Measurements from ENCODE around the gene CUEDC1. TPM values are rescaled to one million over a fixed set of nuclear protein-coding genes. Genes with fewer than 3 reads are reported as not detected.
A peak's percentile ranks its signal among the peaks of the same experiment; 100 is the strongest.

The CUEDC1 gene
- total RNA-seq, 1 donor from 2014 or later = 14.5 TPM

GRCh38 chr17:57954397-57955182 is 622 bp downstream of the CUEDC1 start:
- peak overlapping the region; percentile 78 for H3K4me3 ChIP-seq (ENCODE audit: low read depth, low read length)
- no peak for TF ChIP-seq CTCF (conservative IDR thresholded peaks at IDR 0.05; ENCODE audit: low read depth, low read length)
- no peak for DNase-seq (ENCODE audit: low read depth)

GRCh38 chr17:57953705-57954396 is 1.4 kb downstream of the CUEDC1 start:
- TF ChIP-seq CTCF (conservative IDR thresholded peaks at IDR 0.05; ENCODE audit: low read depth, low read length) = no peak
- H3K4me3 ChIP-seq (ENCODE audit: low read depth, low read length) = peak overlapping the region; percentile 78
- no peak for DNase-seq (ENCODE audit: low read depth)

- no peak for TF ChIP-seq CTCF (conservative IDR thresholded peaks at IDR 0.05; ENCODE audit: low read depth, low read length)
- no peak for DNase-seq (ENCODE audit: low read depth)
- H3K4me3 ChIP-seq (ENCODE audit: low read depth, low read length) = no peak overlapping the region
These were observed 2.0 kb downstream of the CUEDC1 start for GRCh38 chr17:57953219-57953618.

- DNase-seq (ENCODE audit: low read depth) = no peak
- no peak for TF ChIP-seq CTCF (conservative IDR thresholded peaks at IDR 0.05; ENCODE audit: low read depth, low read length)
- H3K4me3 ChIP-seq (ENCODE audit: low read depth, low read length) = no peak overlapping the region
These were observed 5.6 kb downstream of the CUEDC1 start for GRCh38 chr17:57949649-57950048.

- no peak overlapping the region for H3K4me3 ChIP-seq (ENCODE audit: low read depth, low read length)
- peak; percentile 38 for TF ChIP-seq CTCF (conservative IDR thresholded peaks at IDR 0.05; ENCODE audit: low read depth, low read length)
- DNase-seq (ENCODE audit: low read depth) = peak; percentile 100
These were observed 6.4 kb downstream of the CUEDC1 start for GRCh38 chr17:57948555-57949420.

GRCh38 chr17:57948169-57948554 is 7.0 kb downstream of the CUEDC1 start:
- no peak overlapping the region for H3K4me3 ChIP-seq (ENCODE audit: low read depth, low read length)
- DNase-seq (ENCODE audit: low read depth) = no peak

More at GRCh38 chr17:57948169-57948554, 7.0 kb downstream of the CUEDC1 start:
- no peak for TF ChIP-seq CTCF (conservative IDR thresholded peaks at IDR 0.05; ENCODE audit: low read depth, low read length)
